ENCODE data around the gene NRM. TPM values are rescaled to one million over a fixed set of nuclear protein-coding genes. Genes with fewer than 3 reads are reported as not detected.

NRM gene
- polyA plus RNA-seq, 1 donor from 2014 or later, result 7.1 TPM

GRCh38 chr6:30646450-30647241, 44.1 kb downstream of the NRM start, which contains the start of gene C6orf136:
TSS of gene C6orf136 (plus strand) at chr6:30647133. CDS start at chr6:30647232, 99 bp downstream.
- Histone ChIP-seq H3F3A (ENCODE audit: insufficient read depth, low read length, poor library complexity, severe bottlenecking) (no peaks in the 10 kb centered on the region), H3K36me3 (ENCODE audit: insufficient read depth, low read length) (no peaks in the 10 kb centered on the region)
- TF ChIP-seq POLR2AphosphoS5 (IDR thresholded peaks at IDR 0.05) (no peak), SMC3 (conservative IDR thresholded peaks at IDR 0.05; ENCODE audit: poor library complexity) (no peak)
- TF ChIP-seq, protein P1, sequence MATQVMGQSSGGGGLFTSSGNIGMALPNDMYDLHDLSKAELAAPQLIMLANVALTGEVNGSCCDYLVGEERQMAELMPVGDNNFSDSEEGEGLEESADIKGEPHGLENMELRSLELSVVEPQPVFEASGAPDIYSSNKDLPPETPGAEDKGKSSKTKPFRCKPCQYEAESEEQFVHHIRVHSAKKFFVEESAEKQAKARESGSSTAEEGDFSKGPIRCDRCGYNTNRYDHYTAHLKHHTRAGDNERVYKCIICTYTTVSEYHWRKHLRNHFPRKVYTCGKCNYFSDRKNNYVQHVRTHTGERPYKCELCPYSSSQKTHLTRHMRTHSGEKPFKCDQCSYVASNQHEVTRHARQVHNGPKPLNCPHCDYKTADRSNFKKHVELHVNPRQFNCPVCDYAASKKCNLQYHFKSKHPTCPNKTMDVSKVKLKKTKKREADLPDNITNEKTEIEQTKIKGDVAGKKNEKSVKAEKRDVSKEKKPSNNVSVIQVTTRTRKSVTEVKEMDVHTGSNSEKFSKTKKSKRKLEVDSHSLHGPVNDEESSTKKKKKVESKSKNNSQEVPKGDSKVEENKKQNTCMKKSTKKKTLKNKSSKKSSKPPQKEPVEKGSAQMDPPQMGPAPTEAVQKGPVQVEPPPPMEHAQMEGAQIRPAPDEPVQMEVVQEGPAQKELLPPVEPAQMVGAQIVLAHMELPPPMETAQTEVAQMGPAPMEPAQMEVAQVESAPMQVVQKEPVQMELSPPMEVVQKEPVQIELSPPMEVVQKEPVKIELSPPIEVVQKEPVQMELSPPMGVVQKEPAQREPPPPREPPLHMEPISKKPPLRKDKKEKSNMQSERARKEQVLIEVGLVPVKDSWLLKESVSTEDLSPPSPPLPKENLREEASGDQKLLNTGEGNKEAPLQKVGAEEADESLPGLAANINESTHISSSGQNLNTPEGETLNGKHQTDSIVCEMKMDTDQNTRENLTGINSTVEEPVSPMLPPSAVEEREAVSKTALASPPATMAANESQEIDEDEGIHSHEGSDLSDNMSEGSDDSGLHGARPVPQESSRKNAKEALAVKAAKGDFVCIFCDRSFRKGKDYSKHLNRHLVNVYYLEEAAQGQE (IDR thresholded peaks at IDR 0.05; ENCODE audit: borderline replicate concordance), result peak; percentile 8

DNA sequence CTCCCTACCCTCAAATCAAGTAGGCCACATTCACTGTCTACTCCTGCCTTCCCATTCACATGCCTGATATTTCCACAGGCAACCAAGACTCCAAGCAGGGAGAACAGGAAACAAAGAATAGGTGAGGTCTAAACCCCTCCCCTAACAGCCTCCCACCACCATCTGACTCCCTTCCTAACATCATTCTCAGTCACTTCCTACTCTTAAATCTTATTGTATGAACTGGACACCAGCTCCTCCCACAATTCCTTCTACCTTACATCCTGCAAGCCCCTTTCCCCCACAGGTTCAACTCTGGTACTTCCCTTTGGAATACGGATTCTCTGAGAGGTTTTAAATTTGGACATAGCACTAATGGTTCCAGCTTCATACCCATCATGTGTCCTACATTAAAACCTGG, 44.8 kb downstream of the NRM start:
- TF ChIP-seq, protein P2, sequence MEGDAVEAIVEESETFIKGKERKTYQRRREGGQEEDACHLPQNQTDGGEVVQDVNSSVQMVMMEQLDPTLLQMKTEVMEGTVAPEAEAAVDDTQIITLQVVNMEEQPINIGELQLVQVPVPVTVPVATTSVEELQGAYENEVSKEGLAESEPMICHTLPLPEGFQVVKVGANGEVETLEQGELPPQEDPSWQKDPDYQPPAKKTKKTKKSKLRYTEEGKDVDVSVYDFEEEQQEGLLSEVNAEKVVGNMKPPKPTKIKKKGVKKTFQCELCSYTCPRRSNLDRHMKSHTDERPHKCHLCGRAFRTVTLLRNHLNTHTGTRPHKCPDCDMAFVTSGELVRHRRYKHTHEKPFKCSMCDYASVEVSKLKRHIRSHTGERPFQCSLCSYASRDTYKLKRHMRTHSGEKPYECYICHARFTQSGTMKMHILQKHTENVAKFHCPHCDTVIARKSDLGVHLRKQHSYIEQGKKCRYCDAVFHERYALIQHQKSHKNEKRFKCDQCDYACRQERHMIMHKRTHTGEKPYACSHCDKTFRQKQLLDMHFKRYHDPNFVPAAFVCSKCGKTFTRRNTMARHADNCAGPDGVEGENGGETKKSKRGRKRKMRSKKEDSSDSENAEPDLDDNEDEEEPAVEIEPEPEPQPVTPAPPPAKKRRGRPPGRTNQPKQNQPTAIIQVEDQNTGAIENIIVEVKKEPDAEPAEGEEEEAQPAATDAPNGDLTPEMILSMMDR (IDR thresholded peaks at IDR 0.05; ENCODE audit: poor library complexity, severe bottlenecking), result no peak
- TF ChIP-seq TAF1 (IDR thresholded peaks at IDR 0.05; ENCODE audit: low read depth) (no peak), POLR2AphosphoS5 (IDR thresholded peaks at IDR 0.05) (no peak), MXI1 (conservative IDR thresholded peaks at IDR 0.05; ENCODE audit: poor library complexity, severe bottlenecking) (no peak), EP300 (conservative IDR thresholded peaks at IDR 0.05; ENCODE audit: poor library complexity, severe bottlenecking) (no peak), EZH2 (IDR thresholded peaks at IDR 0.05; ENCODE audit: borderline replicate concordance, insufficient read depth, low read length, poor library complexity, severe bottlenecking) (no peak)
- TF ChIP-seq, protein P1 (IDR thresholded peaks at IDR 0.05; ENCODE audit: borderline replicate concordance), result no peak
- no peaks in the 10 kb centered on the region for H4K20me1 ChIP-seq (ENCODE audit: insufficient read depth)
- H3F3A ChIP-seq (ENCODE audit: insufficient read depth, low read length, poor library complexity, severe bottlenecking), result no peaks in the 10 kb centered on the region
- no peaks in the 10 kb centered on the region for H3K27me3 ChIP-seq (ENCODE audit: insufficient read depth, low read depth, low read length)
- H3K9ac ChIP-seq (ENCODE audit: low read length), result peak overlapping the region; percentile 96
- no peaks in the 10 kb centered on the region for H3K9me3 ChIP-seq (ENCODE audit: low read length)
- peak overlapping the region; percentile 100 for H3K4me3 ChIP-seq (ENCODE audit: low read length)
- no peak overlapping the region for H2AFZ ChIP-seq (ENCODE audit: low read depth, low read length)
- peaks cover 29% of the 10 kb centered on the region for H3K79me2 ChIP-seq (replicated peaks; ENCODE audit: insufficient read depth, low read length)
- H3K36me3 ChIP-seq (ENCODE audit: insufficient read depth, low read length), result no peaks in the 10 kb centered on the region
- H3K4me2 ChIP-seq (ENCODE audit: low read length), result peak overlapping the region; percentile 95
- no peaks in the 10 kb centered on the region for H3K9me2 ChIP-seq (ENCODE audit: insufficient read depth, low read length)
- peak overlapping the region; percentile 95 for H3K27ac ChIP-seq (ENCODE audit: low read length)

More at GRCh38 chr6:30646450-30647241, 44.1 kb downstream of the NRM start, which contains the start of gene C6orf136:
- Histone ChIP-seq H3K9ac (ENCODE audit: low read length) (peak within 1 kb of the TSS; percentile 96), H2AFZ (ENCODE audit: low read depth, low read length) (peak within 1 kb of the TSS; percentile 80), H4K20me1 (ENCODE audit: insufficient read depth) (no peaks in the 10 kb centered on the region), H3K9me2 (ENCODE audit: insufficient read depth, low read length) (no peaks in the 10 kb centered on the region), H3K4me3 (ENCODE audit: low read length) (peak within 1 kb of the TSS; percentile 100), H3K27ac (ENCODE audit: low read length) (peak within 1 kb of the TSS; percentile 95), H3K27me3 (ENCODE audit: insufficient read depth, low read depth, low read length) (no peaks in the 10 kb centered on the region), H3K79me2 (replicated peaks; ENCODE audit: insufficient read depth, low read length) (peaks cover 29% of the 10 kb centered on the region), H3K4me2 (ENCODE audit: low read length) (peak within 1 kb of the TSS; percentile 95), H3K9me3 (ENCODE audit: low read length) (no peaks in the 10 kb centered on the region)
